ENCODE data around the gene MYO1A.

Gene MYO1A

GRCh38 chr12:57049890-57050289, at the start of gene MYO1A:
MYO1A (minus strand) TSS chr12:57050129; CDS start chr12:57048323, 1,806 bp downstream.
- DNase-seq, result no peak

GRCh38 chr12:57099047-57099714, 49.3 kb upstream of the MYO1A start:
- DNase-seq, result no peak

GRCh38 chr12:57098546-57098945, 48.6 kb upstream of the MYO1A start:
- DNase-seq, result no peak

GRCh38 chr12:57097554-57097835, 47.6 kb upstream of the MYO1A start:
- DNase-seq, result no peak

GRCh38 chr12:57096748-57097553, 47.0 kb upstream of the MYO1A start:
- DNase-seq, result no peak

- no peak for DNase-seq
Measured at GRCh38 chr12:57096099-57096572, 46.2 kb upstream of the MYO1A start.

- no peak for DNase-seq
Measured at GRCh38 chr12:57095440-57095839, 45.5 kb upstream of the MYO1A start.

- DNase-seq, result no peak
Measured at GRCh38 chr12:57094208-57095160, 44.6 kb upstream of the MYO1A start.

- DNase-seq, result no peak
Measured at GRCh38 chr12:57093415-57094207, 43.7 kb upstream of the MYO1A start.

- DNase-seq, result no peak
Measured at GRCh38 chr12:57092876-57093414, 43.0 kb upstream of the MYO1A start.

GRCh38 chr12:57092529-57092862, 42.6 kb upstream of the MYO1A start:
- no peak for DNase-seq

GRCh38 chr12:57091638-57092528, 42.0 kb upstream of the MYO1A start:
- no peak for DNase-seq

GRCh38 chr12:57090924-57091637, 41.2 kb upstream of the MYO1A start:
- DNase-seq, result no peak

GRCh38 chr12:57090490-57090889, 40.6 kb upstream of the MYO1A start:
- DNase-seq, result no peak

- DNase-seq, result no peak
Measured at GRCh38 chr12:57089271-57090245, 39.6 kb upstream of the MYO1A start.

GRCh38 chr12:57088354-57089270, 38.7 kb upstream of the MYO1A start, which contains the start of gene NAB2:
NAB2 (plus strand) TSS chr12:57089114; CDS start chr12:57089272, 158 bp downstream.
- DNase-seq, result peak; percentile 72

- peak; percentile 56 for DNase-seq
Measured at GRCh38 chr12:57087691-57088353, 37.9 kb upstream of the MYO1A start.

Data from NCI-H1694 (cell line).